OCI-LY7 (cell line): ENCODE data around the gene MRPL36. TPM values are rescaled to one million over a fixed set of nuclear protein-coding genes. Genes with fewer than 3 reads are reported as not detected.

Experiments
- BruUV-seq: library from RNA; stranded (reverse); fragments of 400-500 nt; replicated peaks from 2 replicates; lab custom pipeline; 2021; lab: Mats Ljungman, UMichigan
- CTCF ChIA-PET: fragments of 300-600 bp; sonication (Branson Sonifier 250); formaldehyde crosslinking; loops from one replicate; lab custom pipeline; 2022; ENCODE audit warnings: antibody characterized with exemption; ENCODE audit not compliant: unreplicated experiment; lab: Charles Lee
- POLR2A ChIA-PET: fragments of 300-600 bp; sonication (Branson Sonifier 250); formaldehyde crosslinking; loops from one replicate; lab custom pipeline; 2022; ENCODE audit warnings: antibody characterized with exemption; lab: Charles Lee
- DNase-seq: peaks from one replicate; pipeline ENCODE4 v3.0.0-alpha.2; 2015; ENCODE audit warnings: low spot score
- H2AFZ ChIP-seq: fragments of 200-600 bp; sonication (generic), shearing (Covaris generic); 2 replicates; pipeline ENCODE4 v1.6.1; 2014; ENCODE audit warnings: mild to moderate bottlenecking, antibody characterized with exemption, low read length, moderate library complexity
- H3K27ac ChIP-seq: fragments of 200-600 bp; sonication (generic); 2 replicates; pipeline ENCODE4 v1.5.1; 2014; ENCODE audit warnings: mixed run types, low read depth, mild to moderate bottlenecking, moderate library complexity, low read length, inconsistent platforms; ENCODE audit not compliant: poor library complexity, severe bottlenecking
- H3K36me3 ChIP-seq: fragments of 200-600 bp; sonication (generic); 2 replicates; pipeline ENCODE4 v1.6.1; 2014; ENCODE audit warnings: mild to moderate bottlenecking, antibody characterized with exemption, low read length, moderate library complexity, mixed read lengths; ENCODE audit not compliant: insufficient read depth
- H3K4me1 ChIP-seq: fragments of 200-600 bp; sonication (generic); 2 replicates; pipeline ENCODE4 v1.5.1; 2014; ENCODE audit warnings: mild to moderate bottlenecking, low read length; ENCODE audit not compliant: insufficient read depth, poor library complexity, severe bottlenecking
- H3K4me2 ChIP-seq: fragments of 200-600 bp; sonication (generic); 2 replicates; pipeline ENCODE4 v1.6.1; 2014; ENCODE audit warnings: mild to moderate bottlenecking, low read length
- H3K4me3 ChIP-seq: fragments of 200-600 bp; sonication (generic); 2 replicates; pipeline ENCODE4 v1.5.1; 2014; ENCODE audit warnings: mild to moderate bottlenecking, low read depth, low read length; ENCODE audit not compliant: poor library complexity, severe bottlenecking
- H3K79me2 ChIP-seq: fragments of 200-600 bp; sonication (generic); 2 replicates; pipeline ENCODE4 v1.6.1; 2016; ENCODE audit warnings: low read depth, mild to moderate bottlenecking, low read length, moderate library complexity, mixed read lengths; ENCODE audit not compliant: insufficient read depth
- H3K9me2 ChIP-seq: fragments of 200-600 bp; sonication (generic); 2 replicates; pipeline ENCODE4 v1.6.1; 2016; ENCODE audit warnings: mild to moderate bottlenecking, low read length, mixed read lengths; ENCODE audit not compliant: insufficient read depth
- H3K9me3 ChIP-seq: fragments of 200-600 bp; sonication (generic); 2 replicates; pipeline ENCODE4 v1.6.1; 2014; ENCODE audit warnings: mild to moderate bottlenecking, mixed run types, low read length, mixed read lengths
- H4K20me1 ChIP-seq: fragments of 200-600 bp; sonication (generic); 2 replicates; pipeline ENCODE4 v1.6.1; 2014; ENCODE audit warnings: mild to moderate bottlenecking, antibody characterized with exemption, low read length, moderate library complexity, mixed read lengths; ENCODE audit not compliant: insufficient read depth
- EZH2phosphoT487 ChIP-seq: fragments of 200-600 bp; sonication (generic); IDR thresholded peaks from 2 replicates; pipeline ENCODE4 v1.6.1; 2018; ENCODE audit warnings: low read depth, borderline replicate concordance, mild to moderate bottlenecking, mixed run types, antibody characterized with exemption, low read length, moderate library complexity, mixed read lengths
- intact Hi-C: fragments of 100-400 bp; cut with micrococcal nuclease; formaldehyde crosslinking; loops from one replicate; pipeline ENCODE4 v1.10.0; 2022; ENCODE audit not compliant: unreplicated experiment
- total RNA-seq, 2 experiments: library from RNA; depleted of rRNA in 1 of 2; stranded (reverse); fragments of >200 nt in 1 of 2; shearing (Covaris generic) in 1 of 2; gene quantifications; 2 replicates each; pipeline ENCODE4 v1.2.3, GENCODE V29; 2014 to 2022
- TF ChIP-seq, protein P1 (sequence below): fragments of 200-600 bp; sonication (generic); conservative IDR thresholded peaks from 2 replicates; pipeline ENCODE4 v1.5.1; 2014; ENCODE audit warnings: mild to moderate bottlenecking, antibody characterized with exemption, low read length, moderate library complexity, mixed read lengths

MRPL36 gene
- total RNA-seq, 2 experiments from 2014 or later, result 91.7 to 93.8 TPM

DNA sequence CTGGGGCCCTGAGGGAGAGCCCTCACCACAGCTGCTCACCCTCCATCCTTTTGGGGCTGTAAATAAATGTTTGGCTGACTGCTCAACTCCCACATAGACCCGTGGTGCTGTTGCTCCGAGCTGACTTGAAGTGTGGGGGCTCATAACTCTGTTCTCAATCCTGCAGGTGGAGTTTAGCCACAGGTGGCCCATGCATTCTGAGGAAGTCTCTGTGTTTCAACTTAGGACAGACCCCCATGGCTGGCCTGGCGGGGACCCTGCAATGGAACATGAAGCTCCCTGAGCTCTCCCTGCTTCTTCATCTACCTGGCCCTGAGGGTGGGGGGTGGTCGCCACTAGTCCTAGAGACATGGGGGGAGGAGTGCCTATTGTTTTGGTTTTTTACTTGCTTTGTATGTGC, 21.3 kb upstream of the MRPL36 start:
- Histone ChIP-seq H3K27ac (no peak overlapping the region), H3K36me3 (peaks cover 83% of the 10 kb centered on the region), H3K9me2 (no peaks in the 10 kb centered on the region), H3K4me2 (no peak overlapping the region), H3K4me3 (no peak overlapping the region), H4K20me1 (0 out of 2 replicates have a peak, but pooled peaks cover 5% of the 10 kb centered on the region), H3K4me1 (peaks cover 10% of the 10 kb centered on the region), H3K9me3 (no peaks in the 10 kb centered on the region), H3K79me2 (no peaks in the 10 kb centered on the region), H2AFZ (no peak overlapping the region)
- intact Hi-C loops, result no loop called here
- ChIA-PET POLR2A (interaction anchor here (1.1 kb wide), 1 partner anchor 18 kb away, joined by 5 read pairs; no protein-coding TSS in a partner anchor), CTCF (no interaction called here)
- BruUV-seq, result no TSS peak
- TF ChIP-seq, protein P1, sequence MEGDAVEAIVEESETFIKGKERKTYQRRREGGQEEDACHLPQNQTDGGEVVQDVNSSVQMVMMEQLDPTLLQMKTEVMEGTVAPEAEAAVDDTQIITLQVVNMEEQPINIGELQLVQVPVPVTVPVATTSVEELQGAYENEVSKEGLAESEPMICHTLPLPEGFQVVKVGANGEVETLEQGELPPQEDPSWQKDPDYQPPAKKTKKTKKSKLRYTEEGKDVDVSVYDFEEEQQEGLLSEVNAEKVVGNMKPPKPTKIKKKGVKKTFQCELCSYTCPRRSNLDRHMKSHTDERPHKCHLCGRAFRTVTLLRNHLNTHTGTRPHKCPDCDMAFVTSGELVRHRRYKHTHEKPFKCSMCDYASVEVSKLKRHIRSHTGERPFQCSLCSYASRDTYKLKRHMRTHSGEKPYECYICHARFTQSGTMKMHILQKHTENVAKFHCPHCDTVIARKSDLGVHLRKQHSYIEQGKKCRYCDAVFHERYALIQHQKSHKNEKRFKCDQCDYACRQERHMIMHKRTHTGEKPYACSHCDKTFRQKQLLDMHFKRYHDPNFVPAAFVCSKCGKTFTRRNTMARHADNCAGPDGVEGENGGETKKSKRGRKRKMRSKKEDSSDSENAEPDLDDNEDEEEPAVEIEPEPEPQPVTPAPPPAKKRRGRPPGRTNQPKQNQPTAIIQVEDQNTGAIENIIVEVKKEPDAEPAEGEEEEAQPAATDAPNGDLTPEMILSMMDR, result no peak
- TF ChIP-seq EZH2phosphoT487, result no peak
- DNase-seq, result no peak

GRCh38 chr5:1820381-1820780, 20.7 kb upstream of the MRPL36 start:
- CTCF ChIA-PET, result no interaction called here

GRCh38 chr5:1819458-1819857, 19.8 kb upstream of the MRPL36 start:
- H3K9me3 ChIP-seq, result no peaks in the 10 kb centered on the region
- no peak overlapping the region for H3K4me3 ChIP-seq
- no peak overlapping the region for H3K27ac ChIP-seq
- no peak for DNase-seq
- H3K4me1 ChIP-seq, result peaks cover 10% of the 10 kb centered on the region
- H3K9me2 ChIP-seq, result no peaks in the 10 kb centered on the region
- POLR2A ChIA-PET, result no interaction called here
- CTCF ChIA-PET, result no interaction called here
- 0 out of 2 replicates have a peak, but pooled peaks cover 5% of the 10 kb centered on the region for H4K20me1 ChIP-seq
- TF ChIP-seq EZH2phosphoT487, result no peak
- TF ChIP-seq, protein P1, result no peak
- no peak overlapping the region for H2AFZ ChIP-seq
- intact Hi-C loops, result no loop called here
- peaks cover 91% of the 10 kb centered on the region for H3K36me3 ChIP-seq
- no peak overlapping the region for H3K4me2 ChIP-seq
- no peaks in the 10 kb centered on the region for H3K79me2 ChIP-seq
- BruUV-seq, result no TSS peak

More at GRCh38 chr5:1820381-1820780, 20.7 kb upstream of the MRPL36 start:
- Histone ChIP-seq H3K9me3 (no peaks in the 10 kb centered on the region), H3K4me1 (peaks cover 10% of the 10 kb centered on the region), H3K36me3 (peaks cover 84% of the 10 kb centered on the region), H3K79me2 (no peaks in the 10 kb centered on the region), H3K27ac (no peak overlapping the region), H4K20me1 (0 out of 2 replicates have a peak, but pooled peaks cover 5% of the 10 kb centered on the region), H3K4me2 (no peak overlapping the region), H3K9me2 (no peaks in the 10 kb centered on the region), H2AFZ (no peak overlapping the region), H3K4me3 (no peak overlapping the region)
- BruUV-seq, result no TSS peak
- intact Hi-C loops, result no loop called here
- POLR2A ChIA-PET, result interaction anchor here (1.1 kb wide), 1 partner anchor 18 kb away, joined by 5 read pairs; no protein-coding TSS in a partner anchor
- no peak for TF ChIP-seq EZH2phosphoT487
- TF ChIP-seq, protein P1, result no peak
- no peak for DNase-seq
